Measurements from ENCODE around the gene SINHCAF. TPM values are rescaled to one million over a fixed set of nuclear protein-coding genes. Genes with fewer than 3 reads are reported as not detected.

The SINHCAF gene
- total RNA-seq, 6 donors from 2014 or later = 26.2 to 96.9 (median 42.0) TPM

DNA sequence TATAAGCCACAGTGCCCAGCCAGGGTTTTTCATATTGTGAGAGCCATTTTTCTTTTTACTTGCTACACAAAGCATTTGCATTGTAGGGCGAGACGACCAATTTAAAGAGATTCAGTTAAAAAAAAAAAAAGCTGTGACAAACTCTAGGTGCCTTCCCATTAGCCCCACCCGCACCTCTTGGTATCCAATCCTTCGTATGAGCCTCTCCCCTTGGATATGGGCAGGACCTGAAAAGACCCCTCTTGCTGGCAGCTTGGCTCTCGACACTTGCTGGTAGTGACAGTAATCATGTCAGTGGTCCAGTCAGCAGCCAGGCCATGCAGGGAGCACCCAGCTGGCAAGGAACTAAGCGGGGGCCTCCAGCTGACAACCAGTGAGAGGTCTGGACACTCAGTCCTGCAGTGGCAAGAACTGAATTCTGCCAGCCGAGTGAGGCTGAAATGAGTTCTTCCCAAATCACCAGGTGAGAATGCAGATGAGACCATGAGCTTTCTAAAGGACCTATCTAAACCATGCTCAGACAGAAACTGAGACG is 46.5 kb downstream of the SINHCAF start:
- no peaks in the 10 kb centered on the region for H3K9me3 ChIP-seq
- DNase-seq (no peak), ATAC-seq (ENCODE audit: low FRiP score in 2 of 2) (no peak)
- no peaks in the 10 kb centered on the region for H3K4me1 ChIP-seq
- H3K27ac ChIP-seq = no peak overlapping the region
- TF ChIP-seq, protein P1, sequence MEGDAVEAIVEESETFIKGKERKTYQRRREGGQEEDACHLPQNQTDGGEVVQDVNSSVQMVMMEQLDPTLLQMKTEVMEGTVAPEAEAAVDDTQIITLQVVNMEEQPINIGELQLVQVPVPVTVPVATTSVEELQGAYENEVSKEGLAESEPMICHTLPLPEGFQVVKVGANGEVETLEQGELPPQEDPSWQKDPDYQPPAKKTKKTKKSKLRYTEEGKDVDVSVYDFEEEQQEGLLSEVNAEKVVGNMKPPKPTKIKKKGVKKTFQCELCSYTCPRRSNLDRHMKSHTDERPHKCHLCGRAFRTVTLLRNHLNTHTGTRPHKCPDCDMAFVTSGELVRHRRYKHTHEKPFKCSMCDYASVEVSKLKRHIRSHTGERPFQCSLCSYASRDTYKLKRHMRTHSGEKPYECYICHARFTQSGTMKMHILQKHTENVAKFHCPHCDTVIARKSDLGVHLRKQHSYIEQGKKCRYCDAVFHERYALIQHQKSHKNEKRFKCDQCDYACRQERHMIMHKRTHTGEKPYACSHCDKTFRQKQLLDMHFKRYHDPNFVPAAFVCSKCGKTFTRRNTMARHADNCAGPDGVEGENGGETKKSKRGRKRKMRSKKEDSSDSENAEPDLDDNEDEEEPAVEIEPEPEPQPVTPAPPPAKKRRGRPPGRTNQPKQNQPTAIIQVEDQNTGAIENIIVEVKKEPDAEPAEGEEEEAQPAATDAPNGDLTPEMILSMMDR (IDR thresholded peaks at IDR 0.05) = no peak
- no peak for TF ChIP-seq POLR2AphosphoS5 (IDR thresholded peaks at IDR 0.05)
- no peak for TF ChIP-seq POLR2A (IDR thresholded peaks at IDR 0.05)
- TF ChIP-seq EP300 (IDR thresholded peaks at IDR 0.05) = no peak
- H3K27me3 ChIP-seq = no peaks in the 10 kb centered on the region
- 95 to 96% methylated on average over 8 of the region's 8 CpGs for WGBS, 2 donors
- no peak overlapping the region for H3K4me3 ChIP-seq
- H3K36me3 ChIP-seq = peaks cover 3 to 46% (median 18%) of the 10 kb centered on the region in 4 donors

DNA sequence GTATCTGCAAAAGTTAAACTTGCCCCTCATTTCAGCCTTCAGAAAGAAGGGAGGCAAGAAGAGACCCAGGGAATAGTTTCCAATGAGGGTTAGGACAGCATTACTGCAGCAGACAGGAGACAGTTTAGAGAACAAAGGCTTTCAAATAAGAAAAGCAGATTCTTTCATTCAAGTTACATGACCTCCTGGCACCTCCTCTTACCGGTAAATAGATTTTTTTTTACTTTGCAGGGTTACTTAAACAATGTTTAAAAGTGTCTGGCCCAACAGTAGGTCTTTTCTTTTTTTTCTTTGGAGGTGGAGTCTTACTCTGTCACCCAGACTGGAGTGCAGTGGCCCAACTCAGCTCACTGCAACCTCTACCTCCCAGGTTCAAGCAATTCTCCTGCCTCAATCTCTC is 47.1 kb downstream of the SINHCAF start:
- WGBS, 2 donors = 60 to 76% methylated on average over 1 of the region's 1 CpG
- no peaks in the 10 kb centered on the region for H3K27me3 ChIP-seq
- H3K9me3 ChIP-seq = no peaks in the 10 kb centered on the region
- ATAC-seq (ENCODE audit: low FRiP score in 2 of 2) = no peak
- no peaks in the 10 kb centered on the region for H3K4me1 ChIP-seq
- TF ChIP-seq POLR2A (IDR thresholded peaks at IDR 0.05) = no peak
- TF ChIP-seq POLR2AphosphoS5 (IDR thresholded peaks at IDR 0.05) = no peak
- TF ChIP-seq, protein P1 (IDR thresholded peaks at IDR 0.05) = no peak
- no peak for TF ChIP-seq EP300 (IDR thresholded peaks at IDR 0.05)
- H3K36me3 ChIP-seq = peaks cover 0 to 40% (median 17%) of the 10 kb centered on the region in 4 donors
- H3K4me3 ChIP-seq = no peak overlapping the region
- no peak for DNase-seq
- H3K27ac ChIP-seq = no peak overlapping the region

DNA sequence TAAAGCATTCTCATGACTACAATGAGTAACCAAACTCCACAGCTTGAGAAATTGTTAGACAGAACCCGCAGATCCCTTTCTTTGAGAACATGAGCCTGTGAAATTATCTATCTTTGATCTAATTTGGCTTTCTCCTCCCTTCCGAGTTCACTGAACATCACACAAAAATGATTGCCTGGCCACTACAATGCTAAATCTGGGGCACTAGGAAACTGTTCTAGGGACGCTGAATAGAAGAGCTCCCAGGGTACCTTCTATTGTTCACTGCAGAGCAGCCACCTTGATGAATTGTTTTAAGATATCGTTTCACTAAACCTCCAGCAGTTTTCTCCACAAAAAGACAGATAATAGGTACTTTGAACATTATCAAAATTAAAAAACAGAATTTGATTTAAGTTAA is 47.5 kb downstream of the SINHCAF start:
- ATAC-seq (ENCODE audit: low FRiP score in 2 of 2) (no peak), DNase-seq (no peak)
- Histone ChIP-seq H3K36me3 (peaks cover 0 to 36% (median 15%) of the 10 kb centered on the region in 4 donors), H3K27ac (no peak overlapping the region), H3K4me1 (no peaks in the 10 kb centered on the region), H3K27me3 (no peaks in the 10 kb centered on the region), H3K9me3 (no peaks in the 10 kb centered on the region), H3K4me3 (no peak overlapping the region)
- TF ChIP-seq POLR2AphosphoS5 (IDR thresholded peaks at IDR 0.05) = no peak
- TF ChIP-seq POLR2A (IDR thresholded peaks at IDR 0.05) = no peak
- TF ChIP-seq, protein P1 (IDR thresholded peaks at IDR 0.05) = no peak
- 87 to 88% methylated on average over 4 of the region's 4 CpGs for WGBS, 2 donors

DNA sequence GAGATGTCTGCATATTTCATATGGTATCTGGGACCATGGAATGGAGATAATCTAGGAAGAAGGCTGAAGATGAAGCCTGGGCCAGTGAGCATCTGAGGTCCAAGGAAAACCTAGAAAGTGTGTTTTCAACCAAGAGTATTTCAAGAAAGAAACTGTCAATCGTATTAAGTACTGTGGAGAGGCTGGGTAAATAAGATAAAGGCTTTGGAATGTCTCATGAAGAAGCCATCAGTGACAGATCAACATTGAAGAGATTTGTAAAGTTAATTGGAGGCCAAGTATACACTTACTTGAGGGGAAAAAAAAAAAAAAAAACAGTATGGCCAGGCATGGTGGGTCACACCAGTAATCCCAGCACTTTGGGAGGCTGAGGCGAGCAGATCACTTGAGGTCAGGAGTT is 48.9 kb downstream of the SINHCAF start:
- H3K36me3 ChIP-seq = peaks cover 0 to 23% (median 2%) of the 10 kb centered on the region in 4 donors
- no peaks in the 10 kb centered on the region for H3K27me3 ChIP-seq
- H3K4me1 ChIP-seq = no peaks in the 10 kb centered on the region
- no peak overlapping the region for H3K4me3 ChIP-seq
- no peaks in the 10 kb centered on the region for H3K9me3 ChIP-seq
- DNase-seq = no peak
- H3K27ac ChIP-seq = no peak overlapping the region
- no peak for ATAC-seq (ENCODE audit: low FRiP score in 2 of 2)
- 87 to 88% methylated on average over 2 of the region's 2 CpGs for WGBS, 2 donors
- no peak for TF ChIP-seq EP300 (IDR thresholded peaks at IDR 0.05)
- no peak for TF ChIP-seq POLR2A (IDR thresholded peaks at IDR 0.05)
- TF ChIP-seq, protein P1 (IDR thresholded peaks at IDR 0.05) = no peak
- no peak for TF ChIP-seq POLR2AphosphoS5 (IDR thresholded peaks at IDR 0.05)

DNA sequence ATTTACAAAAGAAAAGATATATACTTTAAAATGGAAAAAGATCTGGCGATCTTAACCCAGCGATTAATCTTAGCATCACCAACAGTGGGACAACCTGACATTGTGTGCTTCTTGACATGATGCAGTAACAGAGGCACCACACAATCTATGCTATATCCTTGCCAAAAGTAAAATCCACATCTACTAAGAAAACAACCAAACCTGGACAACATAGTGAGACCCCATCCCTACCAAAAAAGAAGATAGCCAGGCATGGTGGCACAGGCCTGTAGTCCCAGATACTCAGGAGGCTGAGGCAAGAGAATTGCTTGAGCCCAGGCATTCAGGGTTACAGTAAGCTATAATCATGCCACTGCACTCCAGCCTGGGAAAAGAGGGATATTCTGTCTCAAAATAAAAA is 50.5 kb downstream of the SINHCAF start:
- Histone ChIP-seq H3K36me3 (peaks cover 0 to 16% (median 0%) of the 10 kb centered on the region in 4 donors), H3K4me1 (no peaks in the 10 kb centered on the region), H3K27ac (no peak overlapping the region), H3K9me3 (no peaks in the 10 kb centered on the region), H3K27me3 (no peaks in the 10 kb centered on the region), H3K4me3 (no peak overlapping the region)
- DNase-seq (no peak), ATAC-seq (ENCODE audit: low FRiP score in 2 of 2) (no peak)
- TF ChIP-seq, protein P1 (IDR thresholded peaks at IDR 0.05) = no peak
- no peak for TF ChIP-seq EP300 (IDR thresholded peaks at IDR 0.05)
- no peak for TF ChIP-seq POLR2A (IDR thresholded peaks at IDR 0.05)
- TF ChIP-seq POLR2AphosphoS5 (IDR thresholded peaks at IDR 0.05) = no peak
- WGBS, 2 donors = 98 to 99% methylated on average over 2 of the region's 2 CpGs
